ENCODE results near the gene ZNF592.

DNA sequence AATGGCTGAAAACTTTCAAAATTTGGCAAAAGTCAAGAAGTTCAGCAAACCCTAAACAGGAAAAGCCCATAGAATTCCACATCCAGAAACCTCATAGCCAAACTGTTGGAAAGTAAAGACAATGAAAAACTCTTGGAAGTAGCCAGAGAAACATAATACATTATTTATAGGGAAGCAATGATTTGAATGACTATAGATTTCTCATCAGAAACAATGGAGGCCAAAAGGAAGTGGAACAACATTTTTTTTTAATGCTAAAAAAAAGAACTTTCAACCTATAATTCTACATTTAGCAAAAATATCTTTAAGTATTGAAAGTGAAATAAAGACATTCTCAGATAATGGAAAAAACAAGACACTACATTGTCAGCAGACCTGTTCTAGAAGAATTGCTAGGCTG is 99.0 kb downstream of the ZNF592 start:
- TF ChIP-seq, protein P1, sequence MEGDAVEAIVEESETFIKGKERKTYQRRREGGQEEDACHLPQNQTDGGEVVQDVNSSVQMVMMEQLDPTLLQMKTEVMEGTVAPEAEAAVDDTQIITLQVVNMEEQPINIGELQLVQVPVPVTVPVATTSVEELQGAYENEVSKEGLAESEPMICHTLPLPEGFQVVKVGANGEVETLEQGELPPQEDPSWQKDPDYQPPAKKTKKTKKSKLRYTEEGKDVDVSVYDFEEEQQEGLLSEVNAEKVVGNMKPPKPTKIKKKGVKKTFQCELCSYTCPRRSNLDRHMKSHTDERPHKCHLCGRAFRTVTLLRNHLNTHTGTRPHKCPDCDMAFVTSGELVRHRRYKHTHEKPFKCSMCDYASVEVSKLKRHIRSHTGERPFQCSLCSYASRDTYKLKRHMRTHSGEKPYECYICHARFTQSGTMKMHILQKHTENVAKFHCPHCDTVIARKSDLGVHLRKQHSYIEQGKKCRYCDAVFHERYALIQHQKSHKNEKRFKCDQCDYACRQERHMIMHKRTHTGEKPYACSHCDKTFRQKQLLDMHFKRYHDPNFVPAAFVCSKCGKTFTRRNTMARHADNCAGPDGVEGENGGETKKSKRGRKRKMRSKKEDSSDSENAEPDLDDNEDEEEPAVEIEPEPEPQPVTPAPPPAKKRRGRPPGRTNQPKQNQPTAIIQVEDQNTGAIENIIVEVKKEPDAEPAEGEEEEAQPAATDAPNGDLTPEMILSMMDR (IDR thresholded peaks at IDR 0.05) = no peak
- no peak for TF ChIP-seq POLR2A (IDR thresholded peaks at IDR 0.05)
- TF ChIP-seq POLR2AphosphoS5 (IDR thresholded peaks at IDR 0.05) = no peak
- TF ChIP-seq EP300 (IDR thresholded peaks at IDR 0.05) = no peak

Data from upper lobe of left lung (tissue), 4 donors.